GM19468 (cell line): ENCODE data around the gene TNPO3.

ENCODE experiments used
- ATAC-seq: cut with Tn5 transposase; IDR thresholded peaks from one replicate; pipeline ENCODE4 v1.9.1; 2021; ENCODE audit warnings: mild to moderate bottlenecking, moderate library complexity, moderate number of reproducible peaks; ENCODE audit not compliant: unreplicated experiment; ENCODE audit errors: extremely low read depth

Gene TNPO3

DNA sequence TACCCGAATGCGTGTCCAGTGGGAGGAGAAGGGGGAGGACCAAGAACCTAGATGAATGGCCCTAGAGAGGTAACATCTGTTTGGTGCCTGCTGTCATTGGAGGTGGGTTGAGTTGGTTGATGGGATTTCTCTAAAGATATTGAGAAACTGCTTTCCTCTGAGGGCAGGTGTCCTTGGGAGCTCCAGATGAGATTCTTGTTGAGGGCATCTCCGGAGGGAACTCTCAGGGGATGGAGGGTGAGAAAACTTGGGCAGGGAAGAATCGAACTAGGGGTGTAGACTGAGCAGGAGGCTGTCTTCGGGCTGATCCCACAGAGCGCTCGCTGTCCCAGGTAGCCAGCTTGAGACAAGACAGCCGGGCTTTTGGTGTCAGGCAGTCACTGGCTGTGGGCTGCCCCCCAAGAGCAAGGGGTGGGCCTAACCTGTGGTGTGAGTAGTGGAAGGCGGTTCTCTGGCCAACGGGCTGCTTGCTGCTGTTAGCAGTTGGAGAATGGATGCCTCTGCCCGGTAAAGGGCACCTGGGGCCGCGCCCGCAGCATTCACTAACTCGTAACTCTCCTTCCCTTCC lies 113.5 kb downstream of the TNPO3 start:
- no peak for ATAC-seq

DNA sequence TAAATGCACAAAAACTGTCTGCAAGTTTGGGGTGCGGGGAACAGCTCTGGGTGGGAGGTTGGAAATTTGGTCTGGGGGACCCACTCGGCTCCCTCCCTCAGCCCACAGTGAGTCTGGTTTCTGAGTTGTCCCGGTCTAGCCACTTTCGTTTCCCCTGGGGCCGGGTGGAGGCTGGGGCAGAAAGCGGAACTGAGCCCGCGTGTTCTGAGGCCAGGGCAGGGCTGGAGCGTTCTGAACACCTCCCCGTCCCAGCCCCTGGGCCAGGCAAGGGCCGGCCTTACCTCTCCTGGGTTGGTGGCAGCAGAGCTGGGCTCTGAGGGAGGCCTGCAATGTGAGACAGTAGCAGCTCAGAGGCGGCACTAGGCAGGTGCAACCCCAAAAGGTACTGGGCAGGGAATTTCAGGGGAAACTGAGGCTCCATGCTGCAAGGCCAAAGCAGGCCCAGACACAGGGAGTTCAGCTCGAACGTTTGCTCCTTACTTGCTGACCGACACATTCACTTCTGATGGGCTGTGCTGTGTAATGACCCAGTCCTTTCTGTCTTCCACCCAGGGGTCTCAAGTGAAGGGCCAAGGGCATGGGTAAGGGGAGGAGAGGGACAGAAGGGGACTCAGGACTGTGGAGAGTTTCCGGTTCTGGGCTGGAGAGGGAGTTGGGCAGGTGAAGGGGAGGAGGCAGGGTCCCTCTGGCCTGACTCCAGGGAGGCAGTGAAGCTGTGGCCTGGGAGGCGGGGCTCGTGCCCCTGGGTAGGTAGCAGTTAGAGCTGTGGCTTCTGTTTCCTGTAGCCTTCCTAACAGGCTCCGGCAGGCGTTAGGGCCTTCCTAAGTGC lies 114.2 kb downstream of the TNPO3 start:
- ATAC-seq: peak; percentile 44

DNA sequence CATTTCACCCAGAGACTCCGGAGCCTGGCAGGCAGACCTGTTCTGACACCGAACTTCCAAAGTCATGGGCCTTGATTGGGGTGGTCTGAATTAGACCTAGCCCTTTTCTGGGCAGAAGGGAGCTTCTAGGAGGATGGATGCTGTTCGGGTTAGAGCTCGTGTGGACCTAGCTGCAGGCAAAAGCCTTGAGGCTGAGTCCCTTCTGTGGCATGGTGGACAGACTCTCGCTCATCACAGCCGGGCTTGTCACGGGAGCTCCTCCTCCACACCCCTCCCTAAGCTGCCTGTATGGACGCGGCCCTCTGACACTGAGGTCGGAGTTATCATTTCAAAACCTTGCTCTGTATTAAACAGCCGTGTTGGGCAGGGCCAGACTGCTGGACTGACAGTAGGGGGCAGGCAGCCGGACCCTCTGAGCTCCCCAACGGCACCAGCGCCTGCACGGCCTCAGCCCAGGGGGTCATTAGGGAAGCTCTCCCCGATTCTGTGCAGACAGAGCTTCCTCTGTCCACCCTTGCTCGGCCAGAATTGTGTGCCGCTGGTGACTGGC lies 115.0 kb downstream of the TNPO3 start:
- ATAC-seq: no peak

DNA sequence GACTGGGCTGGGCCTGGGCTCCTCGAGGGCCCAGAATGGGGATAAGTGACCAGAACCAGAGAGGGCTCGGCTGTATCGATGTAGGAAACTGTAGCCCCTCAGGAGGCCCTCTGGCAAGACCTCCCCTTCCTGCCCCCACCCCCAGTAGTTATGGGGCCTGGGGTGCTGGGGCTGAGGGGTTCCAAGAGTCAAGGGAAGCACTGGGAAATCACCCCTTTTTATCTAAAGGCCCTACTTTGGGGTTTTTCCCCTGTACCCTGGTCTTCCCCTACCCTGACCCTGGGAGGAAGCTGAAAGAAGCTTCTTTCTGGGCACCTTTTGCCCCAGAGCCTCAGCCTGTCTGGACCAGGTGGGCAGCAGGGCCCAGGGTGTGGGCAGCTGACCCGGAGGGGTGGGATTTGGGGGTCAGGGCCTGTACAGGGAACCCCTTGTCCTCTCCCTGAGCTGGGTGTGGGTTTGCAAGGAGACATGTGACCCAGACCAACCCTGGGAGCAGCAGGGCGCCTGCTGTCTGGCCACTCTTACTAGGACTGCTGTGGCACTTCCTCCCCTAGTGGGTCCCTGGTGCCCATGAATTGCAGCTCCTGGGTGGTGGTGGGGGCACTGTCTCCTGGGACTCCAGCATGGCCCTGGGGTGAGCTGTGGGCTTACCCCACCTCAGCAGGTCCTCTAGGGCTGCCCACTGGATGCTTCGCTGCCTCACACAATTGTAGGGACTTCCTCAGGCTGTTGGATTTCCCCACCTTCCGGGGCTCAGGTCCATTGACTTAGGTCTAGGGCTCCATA lies 115.6 kb downstream of the TNPO3 start:
- no peak for ATAC-seq

DNA sequence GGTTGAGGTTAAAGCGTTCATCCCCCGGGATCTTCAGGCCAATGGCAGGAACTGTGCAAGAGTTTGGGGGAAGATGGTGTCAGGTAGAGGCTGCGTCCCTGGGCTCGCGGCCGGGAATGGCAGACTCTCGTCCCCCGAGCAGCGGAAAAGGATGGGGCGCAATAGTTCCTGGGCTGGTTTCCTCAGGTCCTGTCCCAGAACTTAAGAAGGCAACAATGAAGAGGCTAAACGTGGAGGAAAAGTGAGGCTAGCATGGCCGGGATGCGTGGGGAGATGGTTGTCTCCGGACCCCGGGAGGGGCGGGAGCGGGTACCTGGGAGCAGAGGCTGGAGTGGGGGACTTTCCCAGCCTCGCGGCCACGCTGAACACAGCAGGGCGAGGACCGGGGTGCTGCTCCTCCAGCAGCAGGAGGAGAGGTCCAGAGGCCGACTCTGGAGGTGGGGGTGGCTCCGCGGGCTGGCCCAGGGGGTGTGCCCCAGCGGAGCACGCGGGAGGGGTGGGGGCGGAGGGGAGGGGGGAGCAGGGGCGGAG lies 116.3 kb downstream of the TNPO3 start:
- ATAC-seq: no peak

DNA sequence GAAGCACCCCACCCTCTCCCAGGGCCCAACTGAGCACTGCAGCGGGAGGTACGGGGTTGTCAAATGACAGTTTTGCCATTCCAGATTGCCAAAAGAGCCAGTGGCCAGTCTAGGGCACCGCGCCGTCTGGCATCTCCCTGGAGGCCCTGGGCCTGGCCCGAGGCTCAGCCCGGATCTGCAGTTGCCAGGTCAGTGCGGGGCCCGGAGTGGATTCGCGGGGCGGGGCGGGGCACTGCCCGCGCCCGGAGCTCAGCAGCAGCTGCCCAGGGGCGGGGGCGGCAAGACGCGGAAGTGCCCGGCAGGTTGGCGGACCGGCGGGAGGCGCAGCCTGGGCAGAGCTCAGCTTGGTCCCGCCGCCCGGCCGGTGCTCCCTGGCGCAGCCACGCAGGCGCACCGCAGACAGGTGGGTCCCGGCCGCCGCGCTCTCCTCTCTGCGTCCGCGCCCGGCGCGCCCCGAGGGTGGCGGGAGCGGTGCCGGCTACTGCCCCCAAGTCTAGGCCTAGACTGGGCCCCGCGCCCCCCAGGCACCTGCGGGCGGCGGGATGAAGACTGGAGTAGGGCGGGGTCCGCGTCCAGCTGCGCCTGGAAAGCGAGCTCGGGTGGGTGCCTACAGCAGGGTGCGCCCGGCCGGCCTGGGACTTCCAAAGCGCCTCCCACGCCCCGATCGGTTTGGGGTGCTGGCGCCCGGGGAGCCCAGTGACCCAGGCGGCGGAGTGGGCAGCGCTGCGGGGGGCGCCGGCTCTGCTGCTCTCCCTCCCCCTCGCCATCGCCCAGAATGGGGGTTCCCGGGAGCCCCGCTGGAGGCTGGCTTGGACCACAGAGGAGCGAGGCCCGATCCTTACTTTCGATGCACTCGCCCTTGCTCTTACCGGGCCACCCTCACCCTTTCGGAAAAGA lies 117.0 kb downstream of the TNPO3 start, which contains the start of gene IRF5:
Gene IRF5, plus strand, starts transcription at position 281 of the 897 bp plus-strand sequence. CDS start 4,155 bp downstream, outside the sequence.
- ATAC-seq: no peak

DNA sequence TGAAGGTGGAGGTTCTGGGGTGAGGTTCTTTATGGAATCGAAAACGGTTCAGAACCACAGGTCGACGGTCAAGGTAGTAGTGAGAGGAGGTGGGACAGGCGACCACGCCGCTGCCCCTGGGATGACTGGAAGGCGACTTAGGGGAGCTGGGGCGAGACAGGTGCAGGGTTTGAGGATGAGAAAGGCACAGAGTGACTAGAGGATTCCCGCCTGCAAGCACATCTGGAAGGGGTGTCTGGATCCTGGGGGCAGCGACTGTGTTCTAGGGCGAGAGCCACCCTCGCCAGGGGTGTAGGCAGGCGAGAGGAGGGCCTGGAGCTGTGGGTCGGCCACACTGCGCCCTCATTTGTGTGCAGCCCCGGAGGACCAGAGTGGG lies 117.7 kb downstream of the TNPO3 start:
- no peak for ATAC-seq

DNA sequence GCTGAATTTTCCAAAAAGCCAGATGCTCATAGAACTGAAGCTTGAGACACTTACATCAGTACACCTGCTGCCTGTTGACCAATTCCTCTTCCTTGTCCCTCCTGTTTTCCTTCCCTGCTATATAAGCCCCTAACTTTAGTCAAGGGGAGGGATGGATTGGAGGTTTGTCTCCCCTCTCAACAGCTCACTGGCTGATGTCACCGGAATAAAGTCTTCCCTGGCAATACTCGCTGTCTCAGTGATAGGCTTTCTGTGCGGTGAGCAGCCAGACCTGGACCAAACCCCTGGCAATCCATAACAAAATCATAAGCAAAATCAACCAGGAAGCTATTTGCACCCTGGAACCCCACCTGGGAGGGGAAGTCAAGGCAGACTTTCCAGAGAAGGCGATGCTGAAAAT lies 118.1 kb downstream of the TNPO3 start:
- no peak for ATAC-seq

DNA sequence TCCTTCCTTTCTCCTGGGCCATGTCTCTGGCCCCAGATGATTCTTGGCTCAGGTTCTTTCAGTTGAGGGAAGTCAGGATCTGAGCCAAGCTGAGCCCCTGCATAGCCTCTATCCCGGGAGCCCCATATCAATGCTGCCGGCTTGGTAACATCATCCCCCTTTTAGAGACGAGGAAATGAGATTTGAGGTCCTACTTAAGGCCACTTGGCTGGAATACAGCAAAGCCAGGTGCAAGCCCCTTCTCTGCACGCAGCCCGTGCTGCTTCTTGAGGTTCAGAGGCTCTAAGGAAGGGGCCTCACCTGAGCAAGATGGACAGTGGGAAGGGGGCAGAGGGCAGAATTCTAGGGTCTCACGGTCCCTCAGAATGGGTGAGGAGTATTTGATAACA lies 119.6 kb downstream of the TNPO3 start:
- ATAC-seq: no peak

DNA sequence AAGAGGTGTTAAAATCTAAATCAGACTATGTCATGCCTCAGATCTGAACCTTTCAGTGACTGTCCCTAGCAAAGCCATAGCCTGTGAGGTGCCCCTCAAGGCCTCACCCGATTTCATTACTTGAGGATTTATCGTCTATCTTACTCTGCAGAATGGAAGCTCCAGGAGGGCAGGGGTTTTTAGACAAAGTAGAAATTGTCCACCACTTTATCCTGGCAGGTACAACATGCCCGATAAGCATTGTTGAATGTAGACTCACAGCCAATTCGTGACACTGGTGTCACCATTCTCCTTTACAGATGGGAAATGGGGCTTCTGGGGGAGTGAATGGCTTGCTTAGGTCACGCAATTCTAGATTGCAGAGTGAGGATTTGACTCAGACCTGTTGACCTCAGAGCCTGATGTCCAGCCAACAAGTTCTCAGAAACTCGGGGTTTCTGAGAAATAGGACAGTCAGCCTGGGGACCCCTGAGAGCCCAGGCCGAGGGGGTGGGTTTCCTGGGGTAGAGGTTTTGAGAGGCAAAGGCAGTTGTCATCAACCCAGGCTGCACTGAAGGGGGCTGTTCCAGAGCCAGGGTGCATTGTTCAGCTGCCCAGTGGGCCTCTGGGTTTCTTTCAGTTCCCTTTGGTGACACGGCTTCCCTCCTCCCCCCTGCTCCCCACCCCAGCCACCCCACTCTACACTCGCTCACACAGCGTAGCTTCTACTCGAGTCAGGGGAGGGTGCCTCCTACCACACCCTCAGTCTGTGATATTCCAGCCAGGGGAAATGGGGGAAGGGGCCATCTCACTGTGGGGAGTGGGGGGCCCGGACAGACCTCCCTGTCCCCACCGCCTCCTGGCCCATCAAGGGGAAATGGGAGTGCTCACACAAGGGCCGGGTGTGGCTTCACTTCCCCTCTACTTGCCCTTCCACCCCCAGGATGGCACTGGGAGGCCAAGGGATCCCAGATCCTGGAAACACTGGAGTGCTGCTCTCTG lies 120.3 kb downstream of the TNPO3 start:
- no peak for ATAC-seq

DNA sequence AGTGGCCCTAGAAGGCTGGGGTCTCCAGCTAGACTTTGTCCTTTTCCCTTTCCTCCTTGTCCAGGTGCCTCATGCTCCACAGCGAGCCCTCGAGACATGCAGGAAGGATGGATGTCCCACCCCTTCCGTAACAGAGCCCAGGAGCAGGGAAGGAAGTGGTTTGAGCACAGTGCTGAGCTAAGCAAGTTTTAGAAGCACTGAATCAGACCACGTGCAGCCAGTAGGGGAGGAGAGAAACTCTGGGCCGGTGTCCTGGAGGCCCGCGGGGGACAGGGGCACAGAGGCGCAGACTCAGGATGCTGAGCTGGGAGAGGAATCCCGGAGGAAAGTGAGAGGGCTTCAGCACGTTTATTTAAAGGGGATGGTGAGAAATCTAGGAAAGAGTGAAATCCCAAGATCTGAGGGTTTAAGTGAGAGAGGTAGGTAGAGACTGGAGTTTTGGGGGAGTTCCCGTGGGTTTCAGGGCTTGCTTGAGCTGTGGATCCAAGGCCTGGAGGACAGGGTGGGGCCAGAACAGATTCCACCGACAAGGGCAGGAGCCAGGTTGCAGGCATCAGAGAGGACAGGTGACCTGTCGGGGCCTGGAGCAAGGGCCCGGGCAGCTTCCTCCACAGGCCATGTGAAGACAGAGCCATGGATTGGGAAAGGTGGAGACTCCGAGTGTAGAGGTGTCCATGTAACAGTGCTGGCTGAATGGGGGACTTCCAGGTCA lies 121.6 kb downstream of the TNPO3 start:
- ATAC-seq: no peak

DNA sequence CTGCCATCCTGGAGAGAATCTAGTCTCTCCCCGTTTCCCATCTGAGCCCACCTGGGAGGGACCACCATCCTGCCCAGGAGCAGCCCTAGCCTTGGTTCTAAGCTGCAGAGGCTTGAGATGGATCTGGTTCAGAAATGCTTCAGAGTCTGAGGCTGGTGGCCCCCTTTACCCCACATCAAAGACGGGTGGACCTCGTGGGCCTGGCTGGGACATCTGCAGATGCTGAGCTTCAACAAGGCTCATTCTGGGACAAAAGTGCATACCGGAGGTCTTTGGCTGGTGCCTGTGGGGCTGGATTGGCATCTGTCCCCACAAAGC lies 122.1 kb downstream of the TNPO3 start:
- no peak for ATAC-seq

DNA sequence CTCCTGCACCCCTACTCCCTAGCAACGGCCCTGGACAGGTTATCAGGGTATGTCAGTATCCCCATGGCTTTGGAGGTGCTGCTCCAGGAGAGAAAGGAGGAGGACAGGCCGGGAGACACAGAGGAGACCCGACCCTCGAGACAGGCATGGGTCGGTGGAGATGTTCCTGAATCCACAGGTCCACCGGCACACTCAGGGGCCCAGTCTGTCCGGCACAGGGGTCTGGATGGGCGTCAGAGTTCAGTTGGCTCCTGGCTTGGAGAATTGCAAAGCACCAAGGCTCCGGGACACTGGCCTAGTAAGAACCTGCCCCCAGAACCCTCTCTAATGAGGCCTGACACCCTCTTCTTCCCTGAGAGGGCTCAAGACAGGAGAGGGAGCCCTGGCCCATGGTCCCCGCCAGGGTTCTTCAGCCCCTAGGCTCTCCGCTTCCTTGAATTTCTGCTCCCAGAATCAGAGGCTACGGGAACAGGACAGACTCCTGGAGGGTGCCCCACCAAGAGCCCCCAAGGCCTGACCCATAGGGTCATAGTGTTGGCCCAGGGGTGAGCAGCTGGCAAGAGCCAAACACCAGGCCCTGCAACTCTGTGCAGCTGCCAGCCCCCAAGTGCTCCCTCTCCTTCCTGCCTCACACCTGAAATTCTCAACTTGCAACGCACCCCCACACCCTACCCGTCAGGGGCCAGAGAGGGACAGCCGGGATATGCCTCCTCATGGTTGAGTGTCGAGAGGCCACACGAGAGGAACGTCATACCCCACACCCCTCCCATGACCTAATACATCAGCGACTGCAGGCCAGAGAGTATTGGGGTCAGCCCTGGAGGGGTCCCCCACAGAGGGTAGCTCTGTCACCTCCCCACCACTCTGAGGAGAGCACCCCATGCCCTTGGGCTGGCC lies 122.7 kb downstream of the TNPO3 start:
- ATAC-seq: no peak

DNA sequence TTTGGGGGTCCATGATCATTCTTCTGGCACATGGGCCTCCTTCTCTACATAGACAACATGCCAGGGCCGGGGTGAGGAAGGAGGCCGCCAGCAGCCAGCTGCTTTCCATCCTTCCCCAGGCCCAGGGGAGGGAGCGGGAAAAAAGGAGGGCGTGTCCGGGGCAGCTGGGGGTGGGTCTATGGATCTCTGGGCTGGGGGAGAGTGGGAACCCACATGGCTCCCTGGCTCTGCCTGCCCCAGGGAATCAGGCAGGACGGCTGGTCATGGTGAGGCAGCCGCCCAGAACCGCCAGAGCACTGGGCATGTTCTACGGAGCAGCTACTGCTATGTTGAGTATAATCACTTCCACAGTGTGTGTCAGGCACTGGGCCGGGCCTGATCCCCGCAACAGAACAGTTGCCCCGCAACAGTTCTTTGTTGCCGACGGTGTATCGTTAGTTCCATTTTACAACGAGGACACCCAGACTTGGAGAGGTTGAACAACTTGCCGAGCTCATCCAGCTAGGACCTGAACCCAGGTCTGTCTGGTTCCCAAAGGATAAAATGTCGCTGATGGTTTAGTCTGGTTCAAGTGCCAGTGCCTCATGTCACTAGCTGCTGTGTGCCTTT lies 123.6 kb downstream of the TNPO3 start:
- ATAC-seq: no peak

DNA sequence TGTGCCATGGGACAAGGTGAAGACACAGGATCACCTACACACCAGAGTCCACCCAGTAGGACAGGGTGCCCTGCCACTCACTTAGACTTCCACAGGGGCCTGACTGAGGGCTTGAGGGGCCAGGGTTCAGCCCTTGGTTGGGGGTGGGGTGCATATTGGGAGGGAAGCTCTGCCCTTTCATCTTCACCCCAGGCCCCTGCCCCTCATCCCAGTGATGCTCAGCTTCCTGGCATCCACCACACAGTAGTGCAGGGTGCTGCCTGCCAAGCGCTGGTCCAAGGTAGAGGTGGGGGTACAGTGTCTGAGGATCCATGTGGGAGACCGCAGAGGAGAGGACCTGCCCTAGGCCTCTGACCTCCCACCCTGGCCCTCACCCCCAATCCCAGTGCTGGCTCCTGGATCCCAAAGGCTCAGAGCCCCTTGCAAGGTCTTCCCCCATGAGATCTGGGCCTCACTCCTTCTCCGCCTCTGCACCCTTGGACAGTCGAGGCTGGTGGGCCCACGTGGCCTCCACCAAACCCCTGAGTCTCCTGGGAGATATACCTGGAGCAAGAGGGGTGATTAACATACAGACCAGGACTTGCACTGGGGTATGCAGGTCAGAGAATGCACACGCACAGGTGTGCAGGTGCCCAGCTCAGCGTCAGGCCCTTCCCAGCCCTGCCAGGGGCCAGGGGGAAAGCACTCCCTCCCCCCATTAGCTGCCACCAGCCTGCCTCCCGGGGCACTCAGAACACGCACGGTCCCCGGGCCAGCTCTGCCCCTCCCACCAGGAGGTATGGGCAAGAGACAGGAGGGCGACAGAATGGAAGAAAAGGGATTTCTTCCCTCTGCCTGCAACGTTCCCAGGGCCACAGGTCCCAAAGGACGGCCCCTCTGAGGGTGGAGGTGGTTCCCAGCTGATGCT lies 125.8 kb downstream of the TNPO3 start:
- no peak for ATAC-seq
